Thyroid gland (tissue), 4 donors: ENCODE data around the gene RPS19.

Source experiments
- POLR2A ChIP-seq, 2 donors: fragments of 450-650 bp; IDR thresholded peaks; one replicate each; pipeline ENCODE4 v1.6.1; 2017; ENCODE audit warnings: antibody characterized with exemption in 2 of 2, mild to moderate bottlenecking in 2 of 2, moderate library complexity in 1 of 2
- TF ChIP-seq, protein P1 (sequence below), 6 experiments: fragments of 200-600 bp in 3 of 6; fragments of 450-650 bp in 3 of 6; sonication (generic) in 3 of 6; IDR thresholded peaks; one replicate each; pipeline ENCODE4 v1.5.1; 2016 to 2019; ENCODE audit warnings: antibody characterized with exemption in 6 of 6, mild to moderate bottlenecking in 2 of 6, inconsistent platforms in 1 of 6, moderate library complexity in 1 of 6

DNA sequence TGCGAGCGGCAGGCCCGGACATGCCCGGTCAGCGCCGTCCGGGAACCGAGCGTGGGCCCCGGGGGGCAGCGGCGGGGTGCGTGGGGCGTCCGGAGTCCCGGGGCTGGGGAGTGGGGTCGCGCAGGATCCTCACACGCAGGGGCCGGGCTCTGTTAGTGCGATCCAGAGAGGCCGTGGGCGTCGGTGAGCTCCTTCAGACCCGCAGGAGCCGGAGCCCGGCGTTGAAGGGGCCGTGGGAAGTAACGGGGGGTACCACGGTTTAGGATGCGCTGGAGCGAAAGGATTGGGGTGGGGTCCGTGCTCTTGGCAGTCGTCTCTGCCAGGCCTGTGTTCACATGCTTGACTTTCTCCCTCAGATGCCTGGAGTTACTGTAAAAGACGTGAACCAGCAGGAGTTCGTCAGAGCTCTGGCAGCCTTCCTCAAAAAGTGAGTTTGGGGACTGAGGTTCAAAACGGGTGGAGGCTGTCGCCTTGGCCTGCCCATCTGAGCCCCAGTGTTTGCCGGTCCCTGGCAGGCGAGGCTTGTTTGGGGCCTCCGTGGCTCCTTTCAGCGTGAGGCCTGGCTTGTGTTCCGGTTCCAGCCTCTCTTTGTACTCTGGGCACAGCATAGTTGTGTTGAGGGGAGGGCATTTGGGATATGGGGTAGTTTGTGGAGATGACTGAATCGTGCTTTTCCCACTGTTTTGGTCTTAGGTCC is 512 bp downstream of the RPS19 start:
- TF ChIP-seq POLR2A (IDR thresholded peaks at IDR 0.05) = no peak
- TF ChIP-seq, protein P1, sequence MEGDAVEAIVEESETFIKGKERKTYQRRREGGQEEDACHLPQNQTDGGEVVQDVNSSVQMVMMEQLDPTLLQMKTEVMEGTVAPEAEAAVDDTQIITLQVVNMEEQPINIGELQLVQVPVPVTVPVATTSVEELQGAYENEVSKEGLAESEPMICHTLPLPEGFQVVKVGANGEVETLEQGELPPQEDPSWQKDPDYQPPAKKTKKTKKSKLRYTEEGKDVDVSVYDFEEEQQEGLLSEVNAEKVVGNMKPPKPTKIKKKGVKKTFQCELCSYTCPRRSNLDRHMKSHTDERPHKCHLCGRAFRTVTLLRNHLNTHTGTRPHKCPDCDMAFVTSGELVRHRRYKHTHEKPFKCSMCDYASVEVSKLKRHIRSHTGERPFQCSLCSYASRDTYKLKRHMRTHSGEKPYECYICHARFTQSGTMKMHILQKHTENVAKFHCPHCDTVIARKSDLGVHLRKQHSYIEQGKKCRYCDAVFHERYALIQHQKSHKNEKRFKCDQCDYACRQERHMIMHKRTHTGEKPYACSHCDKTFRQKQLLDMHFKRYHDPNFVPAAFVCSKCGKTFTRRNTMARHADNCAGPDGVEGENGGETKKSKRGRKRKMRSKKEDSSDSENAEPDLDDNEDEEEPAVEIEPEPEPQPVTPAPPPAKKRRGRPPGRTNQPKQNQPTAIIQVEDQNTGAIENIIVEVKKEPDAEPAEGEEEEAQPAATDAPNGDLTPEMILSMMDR (IDR thresholded peaks at IDR 0.05) = no peak
